ENCODE data around the gene DLG5. TPM values are rescaled to one million over a fixed set of nuclear protein-coding genes. Genes with fewer than 3 reads are reported as not detected.
A peak's percentile ranks its signal among the peaks of the same experiment; 100 is the strongest.

DLG5 gene
- total RNA-seq, 2 experiments from 2014 or later: 4.8 to 5.0 TPM

- H3K4me1 Mint-ChIP-seq: peaks cover 8% of the 10 kb centered on the region
- no peak for ATAC-seq (ENCODE audit: low read depth)
- POLR2A ChIA-PET: no interaction called here
- H3K36me3 Mint-ChIP-seq: peaks cover 3% of the 10 kb centered on the region
- no peak overlapping the region for H3K27ac Mint-ChIP-seq
- peaks cover 18% of the 10 kb centered on the region for H3K27me3 Mint-ChIP-seq
- no peaks in the 10 kb centered on the region for H3K9me3 Mint-ChIP-seq
- DNase-seq: no peak
- H3K4me3 Mint-ChIP-seq: no peak overlapping the region
Measured at GRCh38 chr10:77794256-77795142, 132.1 kb downstream of the DLG5 start.

- H3K36me3 Mint-ChIP-seq: peaks cover 3% of the 10 kb centered on the region
- no peak for DNase-seq
- ATAC-seq (ENCODE audit: low read depth): no peak
- H3K9me3 Mint-ChIP-seq: no peaks in the 10 kb centered on the region
- peaks cover 4% of the 10 kb centered on the region for H3K4me1 Mint-ChIP-seq
- no peak overlapping the region for H3K4me3 Mint-ChIP-seq
- H3K27me3 Mint-ChIP-seq: peaks cover 13% of the 10 kb centered on the region
- no peak overlapping the region for H3K27ac Mint-ChIP-seq
- POLR2A ChIA-PET: no interaction called here
Measured at GRCh38 chr10:77793831-77794230, 132.7 kb downstream of the DLG5 start.

- POLR2A ChIA-PET: no interaction called here
- H3K27me3 Mint-ChIP-seq: peaks cover 2% of the 10 kb centered on the region
- no peak overlapping the region for H3K27ac Mint-ChIP-seq
- DNase-seq: no peak
- no peaks in the 10 kb centered on the region for H3K4me1 Mint-ChIP-seq
- peaks cover 3% of the 10 kb centered on the region for H3K36me3 Mint-ChIP-seq
- H3K4me3 Mint-ChIP-seq: no peak overlapping the region
- no peak for ATAC-seq (ENCODE audit: low read depth)
- no peaks in the 10 kb centered on the region for H3K9me3 Mint-ChIP-seq
Measured at GRCh38 chr10:77792155-77792554, 134.4 kb downstream of the DLG5 start.

GRCh38 chr10:77791506-77791905, 135.0 kb downstream of the DLG5 start:
- H3K27ac Mint-ChIP-seq: no peak overlapping the region
- ATAC-seq (ENCODE audit: low read depth): no peak
- peaks cover 3% of the 10 kb centered on the region for H3K36me3 Mint-ChIP-seq

GRCh38 chr10:77789861-77790260, 136.7 kb downstream of the DLG5 start:
- peaks cover 1% of the 10 kb centered on the region for H3K4me1 Mint-ChIP-seq
- no peak for ATAC-seq (ENCODE audit: low read depth)

More at GRCh38 chr10:77791506-77791905, 135.0 kb downstream of the DLG5 start:
- H3K4me3 Mint-ChIP-seq: no peak overlapping the region
- POLR2A ChIA-PET: no interaction called here
- H3K27me3 Mint-ChIP-seq: peaks cover 2% of the 10 kb centered on the region
- no peak for DNase-seq
- no peaks in the 10 kb centered on the region for H3K9me3 Mint-ChIP-seq
- H3K4me1 Mint-ChIP-seq: no peaks in the 10 kb centered on the region

GRCh38 chr10:77789016-77789415, 137.5 kb downstream of the DLG5 start:
- no peak for DNase-seq
- Mint-ChIP-seq H3K27ac (peak overlapping the region; percentile 67), H3K4me1 (peaks cover 1% of the 10 kb centered on the region), H3K36me3 (peaks cover 3% of the 10 kb centered on the region), H3K4me3 (no peak overlapping the region), H3K9me3 (no peaks in the 10 kb centered on the region), H3K27me3 (peaks cover 12% of the 10 kb centered on the region)
- POLR2A ChIA-PET: no interaction called here
- ATAC-seq (ENCODE audit: low read depth): no peak

More at GRCh38 chr10:77789861-77790260, 136.7 kb downstream of the DLG5 start:
- Mint-ChIP-seq H3K27ac (no peak overlapping the region), H3K4me3 (no peak overlapping the region), H3K9me3 (no peaks in the 10 kb centered on the region), H3K27me3 (peaks cover 6% of the 10 kb centered on the region), H3K36me3 (peaks cover 3% of the 10 kb centered on the region)
- POLR2A ChIA-PET: no interaction called here
- DNase-seq: no peak

GRCh38 chr10:77788496-77789010, 138.0 kb downstream of the DLG5 start:
- Mint-ChIP-seq H3K9me3 (no peaks in the 10 kb centered on the region), H3K4me3 (no peak overlapping the region), H3K27me3 (peaks cover 15% of the 10 kb centered on the region), H3K36me3 (peaks cover 3% of the 10 kb centered on the region), H3K4me1 (peaks cover 1% of the 10 kb centered on the region), H3K27ac (no peak overlapping the region)
- no peak for ATAC-seq (ENCODE audit: low read depth)
- no peak for DNase-seq
- POLR2A ChIA-PET: no interaction called here

GRCh38 chr10:77787440-77787839, 139.1 kb downstream of the DLG5 start:
- POLR2A ChIA-PET: no interaction called here
- Mint-ChIP-seq H3K27me3 (peaks cover 15% of the 10 kb centered on the region), H3K4me3 (no peak overlapping the region), H3K4me1 (peaks cover 1% of the 10 kb centered on the region), H3K36me3 (peaks cover 3% of the 10 kb centered on the region), H3K9me3 (no peaks in the 10 kb centered on the region), H3K27ac (no peak overlapping the region)
- DNase-seq (no peak), ATAC-seq (ENCODE audit: low read depth) (no peak)

GRCh38 chr10:77784856-77785255, 141.7 kb downstream of the DLG5 start:
- DNase-seq (no peak), ATAC-seq (ENCODE audit: low read depth) (no peak)
- peaks cover 13% of the 10 kb centered on the region for H3K27me3 Mint-ChIP-seq
- H3K9me3 Mint-ChIP-seq: no peaks in the 10 kb centered on the region
- H3K4me1 Mint-ChIP-seq: peaks cover 1% of the 10 kb centered on the region
- POLR2A ChIA-PET: no interaction called here
- no peak overlapping the region for H3K4me3 Mint-ChIP-seq
- no peaks in the 10 kb centered on the region for H3K36me3 Mint-ChIP-seq
- H3K27ac Mint-ChIP-seq: no peak overlapping the region

- Mint-ChIP-seq H3K36me3 (no peaks in the 10 kb centered on the region), H3K27me3 (peaks cover 13% of the 10 kb centered on the region), H3K27ac (no peak overlapping the region), H3K4me3 (no peak overlapping the region), H3K9me3 (peaks cover 2% of the 10 kb centered on the region), H3K4me1 (peaks cover 1% of the 10 kb centered on the region)
- ATAC-seq (ENCODE audit: low read depth) (no peak), DNase-seq (no peak)
- POLR2A ChIA-PET: no interaction called here
Measured at GRCh38 chr10:77782328-77783061, 144.1 kb downstream of the DLG5 start.

GRCh38 chr10:77781451-77782327, 144.9 kb downstream of the DLG5 start:
- no peak for ATAC-seq (ENCODE audit: low read depth)
- no peaks in the 10 kb centered on the region for H3K36me3 Mint-ChIP-seq
- POLR2A ChIA-PET: no interaction called here

GRCh38 chr10:77780180-77780579, 146.4 kb downstream of the DLG5 start:
- DNase-seq: no peak
- Mint-ChIP-seq H3K4me3 (no peak overlapping the region), H3K27ac (no peak overlapping the region), H3K4me1 (no peaks in the 10 kb centered on the region), H3K27me3 (peaks cover 9% of the 10 kb centered on the region), H3K9me3 (peaks cover 19% of the 10 kb centered on the region), H3K36me3 (no peaks in the 10 kb centered on the region)
- POLR2A ChIA-PET: no interaction called here
- ATAC-seq (ENCODE audit: low read depth): no peak

More at GRCh38 chr10:77781451-77782327, 144.9 kb downstream of the DLG5 start:
- no peak for DNase-seq
- peaks cover 13% of the 10 kb centered on the region for H3K27me3 Mint-ChIP-seq
- H3K4me1 Mint-ChIP-seq: peaks cover 1% of the 10 kb centered on the region
- H3K27ac Mint-ChIP-seq: no peak overlapping the region
- no peak overlapping the region for H3K4me3 Mint-ChIP-seq
- peaks cover 6% of the 10 kb centered on the region for H3K9me3 Mint-ChIP-seq

GRCh38 chr10:77776487-77776886, 150.1 kb downstream of the DLG5 start:
- Mint-ChIP-seq H3K4me3 (no peak overlapping the region), H3K27me3 (no peaks in the 10 kb centered on the region), H3K4me1 (no peaks in the 10 kb centered on the region), H3K27ac (no peak overlapping the region), H3K36me3 (no peaks in the 10 kb centered on the region), H3K9me3 (peaks cover 19% of the 10 kb centered on the region)
- DNase-seq: no peak
- POLR2A ChIA-PET: no interaction called here
- ATAC-seq (ENCODE audit: low read depth): no peak
